HG02763 (cell line): ENCODE results near the gene NID1.

Experiments
- ATAC-seq: cut with Tn5 transposase; IDR thresholded peaks from one replicate; pipeline ENCODE4 v1.9.1; 2021; ENCODE audit warnings: mild to moderate bottlenecking, moderate library complexity; ENCODE audit not compliant: unreplicated experiment

NID1 gene

DNA sequence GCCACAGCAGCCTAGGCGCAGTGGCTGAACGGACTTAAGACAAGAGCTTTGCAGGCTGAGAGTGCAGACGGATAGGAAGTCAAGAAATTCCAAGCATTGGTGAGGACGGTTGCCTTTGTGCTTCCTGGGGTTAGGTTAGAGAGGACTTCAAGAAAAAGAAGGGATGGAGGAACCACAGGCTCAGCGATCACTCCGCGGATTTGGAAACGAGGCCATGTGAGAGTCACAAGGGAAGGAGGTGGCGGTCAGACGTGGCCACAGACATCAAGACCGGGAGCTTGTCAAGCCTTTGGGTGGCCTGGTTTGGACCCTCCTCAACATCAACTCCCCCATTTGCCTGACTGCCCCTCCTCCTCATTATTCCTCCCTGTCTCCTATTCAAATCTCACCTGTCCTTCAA, 62.3 kb downstream of the NID1 start:
- no peak for ATAC-seq

- ATAC-seq, result no peak
Measured at GRCh38 chr1:236002025-236002390, 62.9 kb downstream of the NID1 start.

DNA sequence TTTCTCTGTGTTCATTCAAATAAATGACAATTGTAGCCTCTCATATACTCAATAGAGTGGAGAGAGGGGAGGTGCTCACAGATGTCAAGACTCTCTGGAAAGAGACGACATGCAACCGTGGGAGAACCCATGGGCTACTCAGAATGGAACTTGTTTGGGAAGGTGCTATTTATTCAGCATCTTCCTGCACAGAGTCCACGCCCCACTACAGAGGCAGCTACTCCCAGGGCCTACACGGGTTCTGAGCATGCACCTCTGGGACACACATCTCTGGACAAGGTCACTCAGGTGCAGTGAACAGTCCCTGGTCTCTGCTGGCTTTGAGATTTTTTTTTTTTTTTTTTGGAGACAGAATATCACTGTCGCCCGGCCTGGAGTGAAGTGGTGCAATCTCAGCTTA, 64.1 kb downstream of the NID1 start:
- no peak for ATAC-seq

DNA sequence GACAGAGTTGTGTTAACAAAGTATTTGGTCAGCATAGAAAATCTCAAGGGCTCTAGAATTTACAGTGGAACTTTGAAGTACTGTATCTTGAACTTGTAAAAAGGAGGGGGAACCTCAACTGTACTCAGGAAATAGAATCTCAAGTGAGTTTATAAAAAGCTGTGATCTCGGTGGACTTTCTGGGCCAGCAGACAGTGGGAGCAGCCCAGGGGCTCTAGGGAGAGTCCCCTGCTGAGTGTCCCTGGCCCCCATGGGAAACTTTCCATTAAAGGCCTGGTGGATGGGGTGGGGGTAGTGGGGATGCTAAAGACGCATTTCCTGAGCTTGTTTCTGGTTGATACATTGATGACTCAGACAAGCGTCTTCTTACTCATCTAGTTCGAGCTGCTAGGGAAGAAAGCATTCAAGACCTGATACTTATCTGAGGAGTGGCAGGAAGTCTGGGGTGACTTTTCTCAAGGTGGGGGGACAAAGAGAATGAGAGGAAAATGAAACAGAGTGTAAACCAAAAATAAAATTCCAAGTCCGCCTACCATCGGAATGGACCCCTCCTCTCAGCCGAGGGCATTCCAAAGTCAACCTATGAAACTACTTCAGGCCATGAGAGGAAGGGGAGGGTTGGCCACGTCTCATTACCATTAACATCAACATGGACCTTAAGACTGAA, 65.5 kb downstream of the NID1 start:
- peak; percentile 66 for ATAC-seq

DNA sequence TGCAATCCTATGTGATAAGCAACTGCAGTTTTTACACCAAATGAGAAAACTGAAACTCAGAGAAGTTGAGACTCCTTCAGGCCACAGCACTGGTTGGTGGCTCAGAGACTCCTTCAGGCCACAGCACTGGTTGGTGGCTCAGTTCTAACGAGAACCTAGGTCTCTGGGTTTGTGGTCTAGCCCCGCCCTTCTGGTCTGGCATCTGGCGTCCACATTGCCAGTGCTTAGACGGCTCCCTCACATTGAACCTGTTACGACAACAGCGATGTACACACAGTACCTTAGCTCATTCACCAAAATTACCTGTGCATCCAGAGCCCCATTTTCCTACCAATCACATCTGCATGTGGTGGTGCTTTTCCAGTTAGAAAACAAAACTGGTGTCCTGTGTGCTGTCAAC, 66.1 kb downstream of the NID1 start:
- peak; percentile 35 for ATAC-seq

DNA sequence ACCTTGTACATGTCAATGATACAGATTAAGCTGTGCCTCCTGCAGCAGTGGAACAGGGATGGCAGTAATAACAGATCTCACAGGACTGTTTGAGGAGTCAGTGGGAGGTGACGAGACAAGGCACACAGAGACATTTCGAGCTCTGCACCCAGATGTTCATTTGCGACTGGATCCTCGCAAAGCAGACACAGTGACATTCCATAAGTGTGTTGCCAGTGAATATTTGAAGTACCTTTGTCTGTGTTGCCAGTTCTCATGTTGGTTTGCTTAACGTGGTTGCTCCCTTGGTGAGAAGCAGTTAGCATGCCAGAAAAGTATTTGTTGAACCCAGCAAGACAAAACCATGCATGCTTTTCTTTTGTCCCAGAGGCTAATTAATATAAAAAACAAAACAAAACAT, 67.0 kb downstream of the NID1 start:
- no peak for ATAC-seq

GRCh38 chr1:235997049-235997448, 67.8 kb downstream of the NID1 start:
- no peak for ATAC-seq

GRCh38 chr1:235996048-235996785, 68.7 kb downstream of the NID1 start:
- no peak for ATAC-seq

- ATAC-seq, result no peak
Measured at GRCh38 chr1:235995511-235995910, 69.4 kb downstream of the NID1 start.

DNA sequence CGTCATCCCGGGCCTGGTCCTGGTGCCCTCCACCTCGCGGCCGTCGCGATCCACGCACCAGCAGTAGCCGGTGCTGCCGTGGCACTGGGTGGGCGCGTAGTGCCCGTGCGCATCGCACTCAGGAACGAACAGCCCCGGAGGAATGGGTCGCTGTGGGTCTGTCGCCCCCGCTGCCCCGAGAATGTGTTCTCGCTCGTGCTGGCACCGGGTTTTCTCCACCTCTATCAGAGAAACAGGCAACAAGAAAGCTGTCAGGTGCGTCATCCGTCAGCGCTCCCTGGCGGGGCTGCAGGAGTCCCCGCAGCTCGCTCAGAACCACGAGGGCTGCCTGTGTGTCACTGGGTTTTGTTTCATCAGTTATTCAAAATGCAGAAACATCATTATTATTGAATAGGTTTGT, 71.2 kb downstream of the NID1 start:
- ATAC-seq, result no peak

GRCh38 chr1:235992868-235993267, 72.0 kb downstream of the NID1 start:
- no peak for ATAC-seq

DNA sequence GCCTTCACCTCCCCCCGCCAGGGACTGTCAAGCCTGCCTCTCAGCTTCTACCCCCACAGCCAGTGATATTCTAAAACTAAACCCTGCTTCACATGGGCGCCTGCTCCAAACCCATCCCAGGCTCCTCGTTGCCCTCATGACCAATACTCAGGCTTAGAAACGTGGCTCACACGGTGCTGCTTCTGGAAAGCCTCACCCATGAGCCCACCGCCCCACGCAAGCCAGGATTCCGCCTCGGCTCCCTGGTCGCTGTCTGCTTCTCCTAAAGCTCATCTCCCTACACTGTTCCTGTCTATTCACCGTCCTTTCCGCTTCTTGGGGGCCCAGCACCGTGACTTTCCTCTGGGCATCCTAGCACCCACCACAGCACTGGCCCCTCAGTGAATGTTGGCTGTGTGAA, 72.5 kb downstream of the NID1 start:
- ATAC-seq, result no peak

DNA sequence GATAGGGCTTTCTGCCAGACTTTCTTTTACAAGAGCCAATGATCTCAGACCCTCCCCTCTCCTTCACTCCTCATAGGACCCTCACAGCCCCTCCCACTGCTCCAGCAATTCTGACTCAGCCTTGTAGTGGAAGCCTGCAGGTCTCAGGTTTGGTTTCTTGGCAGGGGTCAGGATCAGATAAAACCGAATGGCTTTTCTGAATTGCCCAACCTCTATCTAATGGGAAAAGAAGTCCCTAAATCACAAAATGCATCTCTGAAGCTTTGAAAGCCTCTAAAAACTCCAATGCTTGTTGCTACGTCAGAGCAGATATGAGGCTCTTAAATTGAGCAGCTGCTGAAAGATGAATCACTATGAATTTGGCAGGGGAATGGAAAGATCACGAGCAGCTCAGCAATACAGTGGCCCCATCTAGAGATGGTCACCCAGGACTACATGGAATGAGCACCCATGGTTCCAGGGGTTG, 74.5 kb downstream of the NID1 start:
- no peak for ATAC-seq

- ATAC-seq, result no peak
Measured at GRCh38 chr1:235989105-235989504, 75.8 kb downstream of the NID1 start.

- no peak for ATAC-seq
Measured at GRCh38 chr1:235986869-235987268, 78.0 kb downstream of the NID1 start.

DNA sequence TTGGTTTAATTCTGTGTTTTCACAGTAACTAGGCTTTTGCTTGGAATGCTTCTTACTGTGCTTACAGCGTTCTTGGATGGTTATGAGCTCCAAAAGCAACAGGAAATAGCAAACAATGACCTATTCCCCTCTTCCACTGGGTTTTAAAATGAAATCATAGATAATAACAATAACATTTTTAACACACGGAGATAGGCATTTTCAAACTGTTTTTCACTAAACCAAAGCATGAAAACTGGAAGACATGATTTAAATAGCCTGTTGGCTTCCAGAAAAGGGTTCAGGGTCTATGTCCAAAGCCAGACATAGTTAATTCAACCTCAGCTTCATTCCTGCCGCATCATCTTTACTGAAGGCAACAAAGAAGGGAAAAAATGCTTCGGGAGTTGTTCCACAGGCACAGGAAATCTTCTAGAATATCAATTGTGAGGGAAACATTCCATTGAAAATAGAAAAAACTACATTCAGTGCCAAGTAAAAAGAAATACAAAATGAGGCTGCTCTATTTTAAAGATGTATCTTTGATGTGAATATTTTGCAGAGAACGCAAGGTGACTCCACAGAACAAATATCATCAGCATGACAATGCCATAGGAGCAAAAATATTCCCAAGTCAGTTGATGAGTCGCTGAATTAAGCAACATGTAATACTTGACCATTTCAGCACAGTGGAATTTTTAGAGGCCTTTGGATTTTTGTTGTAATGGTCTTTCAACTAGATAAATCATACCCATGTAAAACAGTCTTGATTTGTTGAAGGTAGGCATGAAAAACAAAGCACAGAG, 80.7 kb downstream of the NID1 start:
- no peak for ATAC-seq

GRCh38 chr1:235980976-235981375, 83.9 kb downstream of the NID1 start:
- ATAC-seq, result no peak

- no peak for ATAC-seq
Measured at GRCh38 chr1:235979716-235980333, 85.1 kb downstream of the NID1 start.

- no peak for ATAC-seq
Measured at GRCh38 chr1:235979176-235979575, 85.7 kb downstream of the NID1 start.

- ATAC-seq, result no peak
Measured at GRCh38 chr1:235976490-235976889, 88.4 kb downstream of the NID1 start.

- ATAC-seq, result no peak
Measured at GRCh38 chr1:235974616-235975015, 90.3 kb downstream of the NID1 start.
